H1 (cell line): ENCODE measurements around the gene GPR176. TPM values are rescaled to one million over a fixed set of nuclear protein-coding genes. Genes with fewer than 3 reads are reported as not detected.

ENCODE experiments used
- CTCF ChIA-PET: fragments of 300-600 bp; sonication (Branson Sonifier 250); formaldehyde crosslinking; loops from one replicate; lab custom pipeline; 2021; ENCODE audit not compliant: partially characterized antibody; lab: Charles Lee
- POLR2A ChIA-PET: fragments of 300-600 bp; sonication (Branson Sonifier 250); formaldehyde crosslinking; loops from one replicate; lab custom pipeline; 2021; ENCODE audit warnings: inconsistent platforms; ENCODE audit not compliant: partially characterized antibody; lab: Charles Lee
- DNase-seq, 2 experiments: peaks; one replicate each; pipeline versions ENCODE4 v3.0.0 to v3.0.0-alpha.2; 2010 to 2022; ENCODE audit warnings: low spot score in 2 of 2, low read depth in 1 of 2, mixed read lengths in 1 of 2
- FAIRE-seq: peaks from 2 replicates; lab custom pipeline; 2011; peaks lifted over from hg19 to GRCh38; lab: Jason Lieb, UNC
- H2AFZ ChIP-seq: 2 replicates; pipeline ENCODE4 v1.8.1; 2012; ENCODE audit warnings: low read length, inconsistent platforms
- H2AK5ac ChIP-seq: 2 replicates; pipeline ENCODE4 v1.6.1; 2013; ENCODE audit warnings: low read depth, low read length
- H2BK120ac ChIP-seq: replicated peaks from 2 replicates; pipeline ENCODE3; 2013; ENCODE audit warnings: low read depth, low read length, inconsistent platforms
- H2BK12ac ChIP-seq: 2 replicates; pipeline ENCODE4 v1.6.1; 2013; ENCODE audit warnings: low read depth, low read length
- H2BK15ac ChIP-seq: 2 replicates; pipeline ENCODE4 v1.6.1; 2013; ENCODE audit warnings: low read length
- H2BK20ac ChIP-seq: 2 replicates; pipeline ENCODE4 v1.6.1; 2013; ENCODE audit warnings: low read length
- H2BK5ac ChIP-seq: 2 replicates; pipeline ENCODE4 v1.6.1; 2013; ENCODE audit warnings: low read depth, low read length
- H3K14ac ChIP-seq: 2 replicates; pipeline ENCODE4 v1.6.1; 2013; ENCODE audit warnings: inconsistent platforms; ENCODE audit not compliant: insufficient read length
- H3K18ac ChIP-seq: 2 replicates; pipeline ENCODE4 v1.6.1; 2013; ENCODE audit warnings: low read length; ENCODE audit errors: extremely low read depth
- H3K23ac ChIP-seq: 2 replicates; pipeline ENCODE4 v1.6.1; 2013; ENCODE audit warnings: inconsistent platforms; ENCODE audit not compliant: insufficient read length
- H3K23me2 ChIP-seq: 2 replicates; pipeline ENCODE4 v1.6.1; 2013; ENCODE audit warnings: low read depth, low read length
- H3K27ac ChIP-seq: 2 replicates; pipeline ENCODE4 v1.6.1; 2011; ENCODE audit warnings: low read depth, low read length, inconsistent platforms
- H3K27me3 ChIP-seq, 4 experiments: replicated peaks in 1 of 4; 1 replicate in 1 of 4; 2 replicates in 3 of 4; pipeline versions ENCODE4 v1.6.1 to v1.8.1; 2011 to 2013; ENCODE audit warnings: low read length in 3 of 4, mild to moderate bottlenecking in 3 of 4, inconsistent platforms in 2 of 4, mixed read lengths in 2 of 4, moderate library complexity in 1 of 4; ENCODE audit not compliant: control insufficient read depth in 3 of 4, insufficient read depth in 3 of 4; ENCODE audit errors: extremely low read depth in 1 of 4
- H3K36me3 ChIP-seq, 4 experiments: 2 replicates each; pipeline versions ENCODE4 v1.6.1 to v1.8.1; 2011 to 2013; ENCODE audit warnings: mild to moderate bottlenecking in 4 of 4, low read length in 3 of 4, moderate library complexity in 2 of 4, control low read depth in 1 of 4, inconsistent platforms in 1 of 4; ENCODE audit not compliant: insufficient read depth in 4 of 4, control insufficient read depth in 2 of 4
- H3K4ac ChIP-seq: replicated peaks from 2 replicates; pipeline ENCODE3; 2013; ENCODE audit warnings: low read length, low read depth, mixed read lengths, inconsistent platforms; ENCODE audit not compliant: insufficient read length
- H3K4me1 ChIP-seq, 4 experiments: replicated peaks in 1 of 4; 1 replicate in 1 of 4; 2 replicates in 3 of 4; pipeline versions ENCODE4 v1.6.1 to v1.8.1; 2011 to 2013; ENCODE audit warnings: low read length in 3 of 4, inconsistent platforms in 2 of 4, mixed read lengths in 1 of 4; ENCODE audit not compliant: insufficient read depth in 4 of 4, control insufficient read depth in 3 of 4
- H3K4me2 ChIP-seq, 2 experiments: 2 replicates each; pipeline versions ENCODE4 v1.6.1 to v1.8.1; 2011 to 2013; ENCODE audit warnings: low read depth in 2 of 2, low read length in 2 of 2, control low read depth in 1 of 2, inconsistent platforms in 1 of 2, mild to moderate bottlenecking in 1 of 2; ENCODE audit not compliant: insufficient read depth in 1 of 2
- H3K4me3 ChIP-seq, 4 experiments: fragments of 200-600, 300-600 bp in 1 of 4; sonication (generic), shearing (Covaris generic), sonication (Bioruptor Twin) in 1 of 4; 2 replicates each; pipeline versions ENCODE4 v1.5.1 to v1.8.1; 2011 to 2016; ENCODE audit warnings: low read length in 4 of 4, low read depth in 3 of 4, control low read depth in 2 of 4, inconsistent platforms in 2 of 4, mild to moderate bottlenecking in 2 of 4, mixed read lengths in 1 of 4, moderate library complexity in 1 of 4; ENCODE audit not compliant: insufficient read depth in 2 of 4; ENCODE audit errors: extremely low read depth in 1 of 4
- H3K56ac ChIP-seq: replicated peaks from 2 replicates; pipeline ENCODE3; 2013; ENCODE audit warnings: low read depth, mild to moderate bottlenecking, mixed read lengths, low read length, inconsistent platforms; ENCODE audit not compliant: insufficient read length
- H3K79me1 ChIP-seq: 2 replicates; pipeline ENCODE4 v1.6.1; 2013; ENCODE audit warnings: low read depth, low read length, control low read depth
- H3K79me2 ChIP-seq, 2 experiments: 2 replicates each; pipeline versions ENCODE4 v1.6.1 to v1.8.1; 2012 to 2013; ENCODE audit warnings: low read length in 2 of 2, mild to moderate bottlenecking in 2 of 2, inconsistent platforms in 1 of 2; ENCODE audit not compliant: insufficient read depth in 2 of 2, control insufficient read depth in 1 of 2
- H3K9ac ChIP-seq, 4 experiments: replicated peaks in 1 of 4; 1 replicate in 1 of 4; 2 replicates in 3 of 4; pipeline versions ENCODE4 v1.6.1 to v1.8.1; 2011 to 2013; ENCODE audit warnings: low read depth in 3 of 4, low read length in 3 of 4, control low read depth in 2 of 4, mild to moderate bottlenecking in 2 of 4, moderate library complexity in 2 of 4, inconsistent platforms in 1 of 4; ENCODE audit errors: extremely low read depth in 1 of 4
- H3K9me3 ChIP-seq, 2 experiments: 2 replicates each; pipeline versions ENCODE4 v1.6.1 to v1.8.1; 2012 to 2013; ENCODE audit warnings: mild to moderate bottlenecking in 2 of 2, moderate library complexity in 2 of 2, control low read depth in 1 of 2, inconsistent platforms in 1 of 2, low read depth in 1 of 2, low read length in 1 of 2, mixed read lengths in 1 of 2; ENCODE audit not compliant: insufficient read depth in 2 of 2
- H4K20me1 ChIP-seq, 2 experiments: replicated peaks in 1 of 2; 2 replicates each; pipeline versions ENCODE3 to v1.8.1; 2011 to 2013; ENCODE audit warnings: inconsistent platforms in 2 of 2, low read length in 2 of 2, mild to moderate bottlenecking in 1 of 2; ENCODE audit not compliant: insufficient read depth in 2 of 2, control insufficient read depth in 1 of 2
- H4K5ac ChIP-seq: 2 replicates; pipeline ENCODE4 v1.6.1; 2013; ENCODE audit warnings: low read length, low read depth, mixed read lengths, inconsistent platforms; ENCODE audit not compliant: insufficient read length
- H4K8ac ChIP-seq: 2 replicates; pipeline ENCODE4 v1.8.0; 2013; ENCODE audit warnings: mild to moderate bottlenecking, moderate library complexity, low read length, inconsistent platforms; ENCODE audit not compliant: insufficient read depth; ENCODE audit errors: extremely low read depth
- H4K91ac ChIP-seq: replicated peaks from 2 replicates; pipeline ENCODE3; 2013; ENCODE audit warnings: low read length, mixed read lengths, inconsistent platforms; ENCODE audit not compliant: insufficient read length
- ASH2L ChIP-seq: fragments of 200-600, 300-600 bp; sonication (generic); IDR thresholded peaks from one replicate; pipeline ENCODE4 v1.7.1; 2017; ENCODE audit warnings: low read length
- BACH1 ChIP-seq: IDR thresholded peaks from 2 replicates; pipeline ENCODE4 v1.6.1; 2012; ENCODE audit warnings: low read length, improper control_type of control experiment
- BCL11A ChIP-seq, 2 experiments: IDR thresholded peaks; one replicate each; pipeline ENCODE4 v1.6.1; 2011; ENCODE audit warnings: low read depth in 2 of 2, low read length in 2 of 2, mild to moderate bottlenecking in 2 of 2
- CREB1 ChIP-seq: IDR thresholded peaks from 2 replicates; pipeline ENCODE4 v1.6.1; 2012; ENCODE audit warnings: inconsistent platforms
- EP300 ChIP-seq, 2 experiments: IDR thresholded peaks; 1 replicate in 1 of 2; 2 replicates in 1 of 2; pipeline ENCODE4 v1.6.1; 2011 to 2012; ENCODE audit warnings: low read depth in 2 of 2, low read length in 2 of 2, mild to moderate bottlenecking in 2 of 2, borderline replicate concordance in 1 of 2, inconsistent platforms in 1 of 2, moderate library complexity in 1 of 2
- EZH2 ChIP-seq: fragments of 200-600 bp; sonication (generic); IDR thresholded peaks from 2 replicates; pipeline ENCODE4 v1.7.1; 2012; ENCODE audit warnings: low read depth, mild to moderate bottlenecking, moderate library complexity, low read length, inconsistent platforms; ENCODE audit not compliant: severe bottlenecking
- JUN ChIP-seq: IDR thresholded peaks from 2 replicates; pipeline ENCODE4 v1.6.1; 2011; ENCODE audit warnings: low read depth, mild to moderate bottlenecking, improper control_type of control experiment, low read length
- KDM4A ChIP-seq: IDR thresholded peaks from one replicate; pipeline ENCODE4 v1.7.1; 2012; ENCODE audit warnings: low read depth, mild to moderate bottlenecking, moderate library complexity, low read length, inconsistent platforms; ENCODE audit not compliant: severe bottlenecking
- MAFK ChIP-seq: IDR thresholded peaks from 2 replicates; pipeline ENCODE4 v1.6.1; 2012; ENCODE audit warnings: low read depth, mild to moderate bottlenecking, improper control_type of control experiment, low read length
- POLR2A ChIP-seq, 2 experiments: IDR thresholded peaks; 1 replicate in 1 of 2; 2 replicates in 1 of 2; pipeline ENCODE4 v1.6.1; 2011; ENCODE audit warnings: low read depth in 2 of 2, low read length in 2 of 2, mild to moderate bottlenecking in 2 of 2; ENCODE audit errors: control extremely low read depth in 1 of 2
- TAF1 ChIP-seq: IDR thresholded peaks from 2 replicates; pipeline ENCODE4 v1.6.1; 2011; ENCODE audit warnings: mild to moderate bottlenecking, low read depth, low read length
- WGBS, 2 experiments: shearing (Covaris generic) in 1 of 2; methylation state at CpG; one replicate each; pipeline versions ENCODE4 v1.1.6 to v1.1.7; 2013 to 2015; ENCODE audit warnings: low lambda C conversion rate in 2 of 2, mixed read lengths in 2 of 2, inconsistent platforms in 1 of 2, low coverage in 1 of 2, missing lambda C conversion rate in 1 of 2; ENCODE audit not compliant: insufficient replicate concordance in 2 of 2, insufficient coverage in 1 of 2, insufficient read length in 1 of 2; ENCODE audit errors: extremely low coverage in 1 of 2, missing lambda C conversion rate in 1 of 2; 5-methylcytosine and 5-hydroxymethylcytosine counted together
- polyA plus RNA-seq, 7 experiments: library from polyadenylated mRNA; depleted of rRNA in 3 of 7; stranded (reverse) in 5 of 7; unstranded in 2 of 7; fragments of >200 nt in 5 of 7; fragments of 200-250 nt in 2 of 7; gene quantifications; 1 replicate in 5 of 7; 2 replicates in 1 of 7; 4 replicates in 1 of 7; pipeline versions ENCODE4 v1.2.1 to v1.2.3, GENCODE V29; 2011 to 2013; ENCODE audit warnings: missing spikeins in 2 of 7, mixed read lengths in 2 of 7
- total RNA-seq: library from RNA; stranded (reverse); fragmentation: NEBNext Ultra II Directional; extraction: Animal tissue kit (Norgen Biotek cat#: 25700); gene quantifications from 2 replicates; pipeline ENCODE4 v1.2.1, GENCODE V29; 2021
- TF ChIP-seq, protein P1 (sequence below): IDR thresholded peaks from 2 replicates; pipeline ENCODE4 v1.6.1; 2012; ENCODE audit warnings: inconsistent platforms

GPR176 gene
- total and polyA plus RNA-seq, 2 of the 8 experiments (the other 6 are each of a cell fraction or from before 2014, with no cell fraction given): 190 to 281 TPM

DNA sequence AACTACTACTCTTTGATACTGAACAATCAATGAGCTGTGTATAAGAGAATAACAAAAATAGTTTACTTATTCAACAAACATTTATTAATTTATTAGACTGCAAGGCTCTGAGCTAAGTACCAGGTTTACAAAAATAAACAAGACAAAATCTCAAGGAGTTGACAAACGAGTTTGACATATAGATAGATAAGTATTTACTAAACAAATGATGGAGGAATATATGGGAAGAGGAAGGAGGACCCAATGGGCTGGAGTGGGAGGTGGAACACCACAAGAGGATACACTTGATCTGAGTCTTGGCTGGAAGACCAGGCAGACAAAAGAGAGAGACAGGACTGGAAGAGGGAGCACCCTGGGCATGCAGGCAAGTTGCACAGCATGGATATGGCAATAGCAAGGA lies 89.9 kb downstream of the GPR176 start:
- Histone ChIP-seq H3K4me3 (no peak overlapping the region), H4K5ac (no peak overlapping the region), H2BK12ac (no peak overlapping the region), H4K8ac (no peak overlapping the region), H3K18ac (no peak overlapping the region), H2AFZ (no peak overlapping the region), H4K20me1 (peaks cover 6 to 8% of the 10 kb centered on the region in 2 experiments), H2BK15ac (no peak overlapping the region), H4K91ac (no peak overlapping the region), H2BK20ac (no peak overlapping the region), H3K27ac (no peak overlapping the region), H2BK5ac (no peak overlapping the region), H3K14ac (no peak overlapping the region), H3K4me2 (no peak overlapping the region), H3K9ac (no peak overlapping the region), H3K23me2 (no peaks in the 10 kb centered on the region; the same call in 1 of the 2 replicates), H3K9me3 (0 out of 4 replicates have a peak, but pooled peaks cover 0 to 3% of the 10 kb centered on the region in 2 experiments), H3K4me1 (peaks cover 0 to 13% (median 5%) of the 10 kb centered on the region in 4 experiments; a peak in 2 of 7 replicates), H3K23ac (no peak overlapping the region), H3K4ac (no peak overlapping the region), H3K79me2 (peaks cover 6 to 98% of the 10 kb centered on the region in 2 experiments; a peak in 3 of 4 replicates), H2BK120ac (no peak overlapping the region), H3K79me1 (peaks cover 8% of the 10 kb centered on the region), H3K36me3 (peaks cover 0 to 7% (median 0%) of the 10 kb centered on the region in 4 experiments; a peak in 2 of 8 replicates)
- POLR2A ChIA-PET: interaction anchor here (0.9 to 2.3 kb wide), 5 partner anchors 9 to 104 kb away, joined by 3 to 8 read pairs (median 5); partner anchors contain the start of gene EIF2AK4
- FAIRE-seq (no peak), DNase-seq (no peak)
- 75% methylated on average over 1 of the region's 1 CpG; no CpG with 5 or more reads in 1 of the 2 experiments for WGBS, 2 experiments
- CTCF ChIA-PET: interaction anchor here (1.0 to 3.0 kb wide), 4 partner anchors 10 to 74 kb away, joined by 3 to 8 read pairs (median 4); no protein-coding TSS in a partner anchor
- TF ChIP-seq MAFK (no peak), BCL11A (IDR thresholded peaks at IDR 0.05; ENCODE audit: low read depth in 2 of 2, low read length in 2 of 2) (no peak), JUN (no peak), TAF1 (no peak), KDM4A (no peak), ASH2L (no peak), CREB1 (no peak), EZH2 (no peak), POLR2A (IDR thresholded peaks at IDR 0.05; ENCODE audit: control extremely low read depth in 1 of 2, low read depth in 2 of 2, low read length in 2 of 2) (no peak), EP300 (IDR thresholded peaks at IDR 0.05; ENCODE audit: borderline replicate concordance in 1 of 2, low read depth in 2 of 2, low read length in 2 of 2) (no peak), BACH1 (no peak)
- TF ChIP-seq, protein P1, sequence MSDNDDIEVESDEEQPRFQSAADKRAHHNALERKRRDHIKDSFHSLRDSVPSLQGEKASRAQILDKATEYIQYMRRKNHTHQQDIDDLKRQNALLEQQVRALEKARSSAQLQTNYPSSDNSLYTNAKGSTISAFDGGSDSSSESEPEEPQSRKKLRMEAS: no peak
- TF ChIP-seq, all 59 proteins: peak for 0
- H2AK5ac ChIP-seq: no peak overlapping the region
- no peak overlapping the region for H3K56ac ChIP-seq
- no peaks in the 10 kb centered on the region for H3K27me3 ChIP-seq
